Cerebellar nuclear complex (tissue), 1 donor: Measurements from ENCODE around the gene SLC4A1AP.

Experiments
- DNase-seq, 2 experiments: peaks; one replicate each; lab custom pipeline; 2025; lab: John Stamatoyannopoulos, UW

Gene SLC4A1AP

GRCh38 chr2:27702302-27702701 lies 38.6 kb downstream of the SLC4A1AP start:
- DNase-seq, result no peak

DNA sequence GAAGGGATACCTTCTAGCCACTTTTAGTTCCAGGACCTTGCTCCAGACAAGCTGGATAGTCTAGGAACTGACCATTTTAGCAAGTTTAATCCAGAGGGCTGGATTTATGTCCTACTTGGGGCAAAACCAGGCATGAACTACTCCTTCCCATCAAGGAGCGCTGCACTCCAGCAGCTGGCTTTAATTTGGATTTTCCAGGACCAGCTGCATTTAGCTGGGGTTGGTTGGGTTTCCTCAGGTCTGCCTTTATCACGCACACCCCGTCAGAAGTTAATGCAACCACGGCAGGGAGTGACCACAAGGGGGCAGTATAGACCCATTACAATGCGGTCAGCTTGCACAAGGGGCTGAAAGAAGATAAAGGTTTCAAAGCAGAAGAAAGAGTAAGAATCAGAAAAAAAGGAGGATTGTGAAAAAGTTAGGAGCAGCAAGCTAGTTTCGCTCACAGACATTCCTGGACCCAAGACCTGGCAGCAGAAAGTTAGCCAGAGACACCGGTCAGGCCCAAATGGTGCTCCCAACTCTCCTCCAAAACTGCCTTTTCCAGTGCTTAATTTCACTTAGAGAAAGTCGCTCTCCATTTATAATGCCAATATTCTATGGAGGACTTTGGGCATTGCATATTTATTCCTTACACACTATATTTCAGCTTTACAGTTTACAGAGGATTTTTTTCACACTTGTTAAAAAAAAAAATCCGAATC lies 40.1 kb downstream of the SLC4A1AP start:
- peak in 1 of 2 experiments; percentile 43 for DNase-seq

DNA sequence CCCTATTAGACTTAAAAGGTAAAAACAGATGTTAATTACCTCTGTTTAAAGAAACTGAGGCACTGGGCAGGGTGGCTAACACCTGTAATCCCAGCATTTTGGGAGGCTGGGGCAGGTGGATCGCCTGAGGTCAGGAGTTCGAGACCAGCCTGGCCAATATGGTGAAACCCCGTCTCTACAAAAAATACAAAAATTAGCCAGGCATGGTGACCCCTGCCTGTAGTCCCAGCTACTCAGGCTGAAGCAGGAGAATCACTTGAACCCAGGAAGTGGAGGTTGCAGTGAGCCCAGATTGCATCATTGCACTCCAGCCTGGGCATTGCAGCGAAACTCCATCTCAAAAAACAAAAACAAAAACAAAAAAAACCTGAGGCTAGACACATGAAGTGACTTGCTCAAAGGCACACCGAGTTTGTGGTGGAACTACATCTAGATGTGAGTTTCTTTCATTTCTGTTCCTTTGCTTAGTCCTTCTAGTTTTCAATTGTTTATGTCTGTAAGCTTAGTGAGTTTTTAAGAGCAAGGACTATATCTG lies 40.7 kb downstream of the SLC4A1AP start:
- no peak for DNase-seq

DNA sequence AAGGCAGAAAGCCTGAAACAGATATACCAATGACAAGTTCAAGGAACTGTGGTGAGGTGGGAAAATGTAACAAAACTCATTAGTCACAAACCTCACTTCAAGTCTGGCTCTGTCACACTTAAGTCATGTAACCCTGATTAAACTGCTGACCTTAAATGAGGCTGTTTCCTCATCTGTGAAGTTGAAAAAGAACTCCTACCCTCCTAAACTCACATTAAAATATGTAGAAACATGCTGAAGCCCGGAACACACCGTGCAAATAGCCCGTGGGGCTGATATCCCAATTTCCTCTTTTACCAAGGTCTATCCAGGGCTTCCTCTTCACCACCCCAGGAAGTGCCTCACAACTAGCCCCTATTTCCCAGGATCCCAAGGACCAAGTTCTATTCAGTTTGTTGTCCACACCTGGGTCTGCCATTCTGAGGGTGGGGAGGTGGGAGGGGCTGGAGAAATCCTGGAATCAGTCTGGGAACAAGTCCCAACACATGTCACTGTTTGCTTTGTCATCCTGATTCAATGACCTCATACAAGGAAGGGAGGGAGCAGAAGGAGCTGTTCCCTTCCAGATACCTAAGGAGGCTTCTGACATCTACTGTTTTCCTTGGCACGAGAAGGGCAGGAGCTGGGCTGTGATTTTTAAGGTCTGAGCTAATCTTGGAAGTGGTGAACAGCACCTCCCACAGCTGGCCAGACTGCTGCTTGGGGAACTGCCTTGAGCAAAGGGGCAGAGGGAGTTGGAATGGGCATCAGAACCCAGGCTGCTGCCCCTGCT lies 42.3 kb downstream of the SLC4A1AP start:
- DNase-seq, result no peak

DNA sequence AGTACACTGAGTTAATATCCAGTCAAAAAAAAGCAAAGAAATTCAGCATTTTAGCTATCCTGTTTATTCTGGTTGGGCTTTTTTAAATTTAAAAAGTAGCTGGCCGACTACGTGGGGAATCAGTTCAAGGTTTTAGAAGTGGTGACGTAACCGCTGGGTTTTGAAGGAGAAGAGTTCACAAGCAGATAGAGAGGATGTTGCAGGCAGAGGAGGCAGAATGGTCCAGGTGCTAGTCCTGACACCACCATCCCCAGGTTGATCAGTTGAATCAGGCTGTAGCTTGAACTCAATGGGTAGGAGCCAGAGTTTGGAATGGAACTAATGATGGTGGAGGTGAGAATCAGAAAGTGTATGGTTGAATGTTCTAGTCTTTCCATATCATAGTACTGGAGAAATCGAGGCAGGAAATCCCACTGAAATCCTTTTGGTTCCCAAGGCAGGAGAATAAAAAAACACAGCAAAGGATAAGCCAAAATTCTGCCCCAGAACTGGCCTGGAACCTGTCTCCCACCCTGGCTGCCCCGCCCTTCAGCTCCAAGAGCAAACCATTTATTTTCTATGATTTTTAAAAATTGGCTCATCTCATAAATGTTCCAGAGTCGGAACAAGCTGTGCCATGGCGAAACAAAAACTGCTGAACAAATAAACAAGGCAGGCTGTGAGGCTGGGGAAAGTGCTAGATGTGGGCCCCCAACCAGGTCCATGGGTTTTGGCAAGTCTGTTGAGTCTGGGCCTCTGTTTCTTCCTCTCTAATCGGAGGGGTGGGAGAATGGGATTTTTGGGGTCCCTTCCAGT lies 44.0 kb downstream of the SLC4A1AP start:
- no peak for DNase-seq

- no peak for DNase-seq
Measured at GRCh38 chr2:27708257-27708654, 44.6 kb downstream of the SLC4A1AP start.

DNA sequence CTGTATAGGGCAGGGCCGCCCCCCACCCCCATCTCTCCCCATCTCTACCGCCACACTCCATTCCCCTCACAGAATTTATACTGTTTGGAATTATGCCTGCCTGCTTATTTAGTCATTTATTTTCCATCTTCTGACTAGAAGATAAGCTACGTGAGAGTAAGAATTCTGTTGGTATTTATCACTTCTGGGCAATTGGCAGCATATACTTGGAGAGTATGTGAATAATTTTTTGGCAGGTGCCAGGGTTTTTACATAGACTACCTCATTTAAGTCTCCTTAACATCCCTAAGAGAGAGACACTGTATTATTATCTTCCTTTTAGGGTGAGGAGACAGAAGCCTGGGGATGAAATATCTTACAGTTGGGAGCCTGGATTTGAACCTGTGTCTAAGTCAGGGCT lies 45.0 kb downstream of the SLC4A1AP start:
- no peak for DNase-seq

DNA sequence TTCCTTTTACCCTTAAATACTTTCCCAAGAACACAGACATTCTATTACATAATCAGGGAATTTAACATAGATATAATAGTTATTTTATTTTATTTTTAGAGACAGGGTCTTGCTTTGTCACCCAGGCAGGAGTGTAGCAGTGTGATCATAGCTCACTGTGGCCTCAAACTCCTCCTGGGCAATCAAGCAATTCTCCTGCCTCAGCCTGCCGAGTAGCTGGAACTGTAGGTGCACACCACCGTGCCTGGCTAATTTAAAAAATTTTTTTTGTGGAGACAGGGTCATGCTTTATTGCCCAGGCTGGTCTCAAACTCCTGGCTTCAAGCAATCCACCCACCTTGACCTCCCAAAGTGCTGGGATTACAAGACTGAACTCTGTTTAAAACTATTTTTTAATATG lies 45.6 kb downstream of the SLC4A1AP start:
- no peak for DNase-seq

- no peak for DNase-seq
Measured at GRCh38 chr2:27709960-27710575, 46.4 kb downstream of the SLC4A1AP start.

- DNase-seq, result no peak
Measured at GRCh38 chr2:27710640-27711430, 47.1 kb downstream of the SLC4A1AP start.

- no peak for DNase-seq
Measured at GRCh38 chr2:27711804-27712203, 48.1 kb downstream of the SLC4A1AP start.

DNA sequence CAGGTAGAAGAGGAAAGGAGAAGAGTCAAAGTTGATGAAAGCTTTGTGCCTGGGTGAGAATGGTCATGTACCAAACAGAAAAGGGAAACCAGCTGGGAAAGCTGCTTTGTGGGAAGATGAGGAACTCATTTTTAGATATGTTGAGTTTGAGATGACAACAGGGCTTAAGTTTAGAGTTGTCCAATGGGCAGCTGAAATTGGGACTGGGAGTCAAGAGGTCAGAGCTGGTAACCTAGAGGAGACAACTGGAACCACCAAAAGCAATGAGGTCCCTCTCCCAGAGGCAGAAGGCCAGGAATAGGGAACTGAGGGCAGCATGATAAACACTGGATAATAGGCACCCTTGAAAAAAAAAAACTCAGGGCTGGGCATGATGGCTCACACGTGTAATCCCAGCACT lies 48.8 kb downstream of the SLC4A1AP start:
- DNase-seq, result no peak

GRCh38 chr2:27713201-27713600 lies 49.5 kb downstream of the SLC4A1AP start:
- DNase-seq, result no peak

- no peak for DNase-seq
Measured at GRCh38 chr2:27714053-27714452, 50.4 kb downstream of the SLC4A1AP start.

- no peak for DNase-seq
Measured at GRCh38 chr2:27714851-27715291, 51.2 kb downstream of the SLC4A1AP start.

DNA sequence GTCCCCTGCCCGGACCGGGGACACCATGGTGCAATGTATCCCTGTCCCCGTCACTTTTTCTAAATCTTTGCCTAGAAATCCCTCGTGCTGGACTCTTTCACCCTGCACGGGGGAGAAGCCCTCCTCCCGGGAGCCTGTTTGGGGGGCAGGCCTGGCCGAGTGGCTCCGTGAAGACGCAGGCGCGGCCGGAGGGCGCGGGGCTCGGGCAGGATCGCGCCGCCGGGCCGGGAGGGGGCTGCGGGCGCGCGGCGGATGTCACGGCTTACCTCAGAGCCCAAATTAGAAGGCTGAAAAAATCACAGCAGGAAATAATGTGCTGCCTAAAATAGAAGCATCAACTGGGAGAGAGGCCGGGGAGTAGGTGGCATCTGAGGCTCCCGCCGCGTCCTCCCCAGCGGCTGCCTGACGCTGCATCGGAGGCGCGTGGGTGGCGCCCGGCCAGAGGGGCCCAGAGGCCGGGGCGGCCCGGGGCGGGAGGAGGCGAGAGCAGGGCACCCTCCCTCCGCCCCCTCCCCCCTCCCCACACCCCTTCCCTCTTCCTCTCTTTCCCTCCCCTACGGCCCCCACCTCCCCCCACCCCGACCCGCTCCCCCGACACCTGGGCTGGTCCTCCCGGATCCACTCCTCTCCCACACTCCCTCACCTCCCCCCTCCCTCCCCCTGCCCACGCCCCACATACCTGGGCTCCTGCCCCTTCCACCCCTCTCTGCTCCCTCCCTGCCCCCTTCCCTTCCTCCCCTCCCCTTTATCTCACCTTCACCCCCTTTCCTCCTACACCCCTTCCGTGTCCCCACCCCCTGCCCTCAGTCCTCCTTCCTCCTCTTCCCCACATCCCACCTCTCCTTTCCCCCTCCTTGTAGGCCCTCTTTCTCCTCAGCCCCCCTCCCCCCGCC lies 51.9 kb downstream of the SLC4A1AP start:
- peak; percentile 8 to 17 for DNase-seq

- DNase-seq, result no peak
Measured at GRCh38 chr2:27716301-27717069, 52.8 kb downstream of the SLC4A1AP start.

- no peak for DNase-seq
Measured at GRCh38 chr2:27717070-27717795, 53.5 kb downstream of the SLC4A1AP start.
